GM11168 (cell line): Measurements from ENCODE around the gene PNMA1.

Experiments
- in situ Hi-C: fragments of 300-500 bp; cut with MboI; formaldehyde crosslinking; loops from one replicate; pipeline ENCODE4 v1.12.0; 2022; ENCODE audit warnings: low sequenced_read_pairs; ENCODE audit not compliant: unreplicated experiment

PNMA1 gene

GRCh38 chr14:73713803-73714655 is at the start of gene PNMA1:
PNMA1 (minus strand) TSS chr14:73714384; CDS start chr14:73713639, 745 bp downstream.
- in situ Hi-C loops, result no loop called here

GRCh38 chr14:73763396-73763795 is 49.2 kb upstream of the PNMA1 start:
- in situ Hi-C loops, result no loop called here

- in situ Hi-C loops, result no loop called here
These were observed 48.2 kb upstream of the PNMA1 start for GRCh38 chr14:73762375-73762822.

- in situ Hi-C loops, result no loop called here
These were observed 47.6 kb upstream of the PNMA1 start for GRCh38 chr14:73761618-73762355.

GRCh38 chr14:73760598-73761586 is 46.7 kb upstream of the PNMA1 start:
- in situ Hi-C loops, result no loop called here

GRCh38 chr14:73759714-73760597 is 45.8 kb upstream of the PNMA1 start:
- in situ Hi-C loops, result no loop called here

- in situ Hi-C loops, result no loop called here
These were observed 45.1 kb upstream of the PNMA1 start for GRCh38 chr14:73759183-73759713.

- in situ Hi-C loops, result no loop called here
These were observed 44.4 kb upstream of the PNMA1 start for GRCh38 chr14:73758392-73759182.

GRCh38 chr14:73757876-73758391 is 43.8 kb upstream of the PNMA1 start:
- in situ Hi-C loops, result no loop called here

- in situ Hi-C loops, result no loop called here
These were observed 43.2 kb upstream of the PNMA1 start for GRCh38 chr14:73757381-73757780.

GRCh38 chr14:73755434-73756014 is 41.3 kb upstream of the PNMA1 start:
- in situ Hi-C loops, result no loop called here

- in situ Hi-C loops, result no loop called here
These were observed 40.8 kb upstream of the PNMA1 start for GRCh38 chr14:73754911-73755360.

- in situ Hi-C loops, result no loop called here
These were observed 40.0 kb upstream of the PNMA1 start for GRCh38 chr14:73753887-73754795.

- in situ Hi-C loops, result no loop called here
These were observed 39.1 kb upstream of the PNMA1 start for GRCh38 chr14:73753124-73753886.

- in situ Hi-C loops, result no loop called here
These were observed 38.3 kb upstream of the PNMA1 start for GRCh38 chr14:73752297-73752992.
